ENCODE results near the gene GINS3.

The GINS3 gene

GRCh38 chr16:58392215-58393137 lies at the start of gene GINS3:
TSS of gene GINS3 (plus strand) at chr16:58392471. CDS start at chr16:58392602, 131 bp downstream.
- TF ChIP-seq CTCF (conservative IDR thresholded peaks at IDR 0.05; ENCODE audit: low read depth) = no peak
- CTCF ChIA-PET = no interaction called here
- H3K27ac ChIP-seq = peak within 1 kb of the TSS; percentile 81
- peak; percentile 86 for DNase-seq (ENCODE audit: low spot score)
- POLR2A ChIA-PET (ENCODE audit: low non-redundant PET) = interaction anchor here (1.3 kb wide), 1 partner anchor 9 kb away, joined by 3 read pairs; no protein-coding TSS in a partner anchor

GRCh38 chr16:58343562-58343961 lies 48.7 kb upstream of the GINS3 start:
- no peak overlapping the region for H3K27ac ChIP-seq
- no peak for DNase-seq (ENCODE audit: low spot score)
- POLR2A ChIA-PET (ENCODE audit: low non-redundant PET) = no interaction called here
- no peak for TF ChIP-seq CTCF (conservative IDR thresholded peaks at IDR 0.05; ENCODE audit: low read depth)
- CTCF ChIA-PET = interaction anchor here (0.6 to 6.8 kb wide), 2 partner anchors 144 to 208 kb away, joined by 3 to 34 read pairs; no protein-coding TSS in a partner anchor

GRCh38 chr16:58345574-58346354 lies 46.5 kb upstream of the GINS3 start:
- no peak overlapping the region for H3K27ac ChIP-seq
- TF ChIP-seq CTCF (conservative IDR thresholded peaks at IDR 0.05; ENCODE audit: low read depth) = peak; percentile 45; the same call in 1 of the 2 replicates
- ChIA-PET POLR2A (ENCODE audit: low non-redundant PET) (no interaction called here), CTCF (interaction anchor here (0.6 to 6.8 kb wide), 5 partner anchors 69 to 147 kb away, joined by 3 to 34 read pairs (median 4); no protein-coding TSS in a partner anchor)
- no peak for DNase-seq (ENCODE audit: low spot score)

- DNase-seq (ENCODE audit: low spot score) = no peak
- ChIA-PET POLR2A (ENCODE audit: low non-redundant PET) (no interaction called here), CTCF (interaction anchor here (1.3 to 6.8 kb wide), 2 partner anchors 10 to 141 kb away, joined by 9 to 34 read pairs; no protein-coding TSS in a partner anchor)
- TF ChIP-seq CTCF (conservative IDR thresholded peaks at IDR 0.05; ENCODE audit: low read depth) = no peak
- no peak overlapping the region for H3K27ac ChIP-seq
Measured at GRCh38 chr16:58346831-58347371, 45.4 kb upstream of the GINS3 start.

- POLR2A ChIA-PET (ENCODE audit: low non-redundant PET) = no interaction called here
- CTCF ChIA-PET = interaction anchor here (1.0 kb wide), 1 partner anchor 139 kb away, joined by 7 read pairs; no protein-coding TSS in a partner anchor
- DNase-seq (ENCODE audit: low spot score) = no peak
- no peak overlapping the region for H3K27ac ChIP-seq
- no peak for TF ChIP-seq CTCF (conservative IDR thresholded peaks at IDR 0.05; ENCODE audit: low read depth)
Measured at GRCh38 chr16:58348986-58349385, 43.3 kb upstream of the GINS3 start.

GRCh38 chr16:58352690-58353089 lies 39.6 kb upstream of the GINS3 start:
- POLR2A ChIA-PET (ENCODE audit: low non-redundant PET) = no interaction called here
- no peak overlapping the region for H3K27ac ChIP-seq
- TF ChIP-seq CTCF (conservative IDR thresholded peaks at IDR 0.05; ENCODE audit: low read depth) = no peak
- no peak for DNase-seq (ENCODE audit: low spot score)
- CTCF ChIA-PET = no interaction called here
